HEK293 (cell line): ENCODE results near the gene RNF214.
A peak's percentile ranks its signal among the peaks of the same experiment; 100 is the strongest.

Source experiments
- CTCF ChIP-seq: fragments of 450-650 bp; formaldehyde crosslinking; IDR thresholded peaks from 2 replicates; pipeline ENCODE4 v1.5.1; 2016; ENCODE audit warnings: missing biosample characterization, missing genetic modification characterization
- ZNF121 ChIP-seq: fragments of 450-650 bp; formaldehyde crosslinking; IDR thresholded peaks from 2 replicates; pipeline ENCODE4 v1.5.1; 2016; ENCODE audit warnings: missing biosample characterization, missing genetic modification characterization

- 0 out of 2 replicates have a peak, but pooled peaks have one; percentile 18 for TF ChIP-seq CTCF (tag by site-specific recombination)
- no peak for TF ChIP-seq ZNF121
Observed at GRCh38 chr11:117239295-117239694, 6.8 kb downstream of the RNF214 start.
